NCI-H1417 treated with DMSO at 0.1 percent for 48 hours (cell line): ENCODE measurements around the gene TNS1.

Experiments
- DNase-seq: peaks from one replicate; lab custom pipeline; 2025; lab: John Stamatoyannopoulos, UW

Gene TNS1

GRCh38 chr2:217912098-217913024, 90.4 kb downstream of the TNS1 start:
- no peak for DNase-seq

DNA sequence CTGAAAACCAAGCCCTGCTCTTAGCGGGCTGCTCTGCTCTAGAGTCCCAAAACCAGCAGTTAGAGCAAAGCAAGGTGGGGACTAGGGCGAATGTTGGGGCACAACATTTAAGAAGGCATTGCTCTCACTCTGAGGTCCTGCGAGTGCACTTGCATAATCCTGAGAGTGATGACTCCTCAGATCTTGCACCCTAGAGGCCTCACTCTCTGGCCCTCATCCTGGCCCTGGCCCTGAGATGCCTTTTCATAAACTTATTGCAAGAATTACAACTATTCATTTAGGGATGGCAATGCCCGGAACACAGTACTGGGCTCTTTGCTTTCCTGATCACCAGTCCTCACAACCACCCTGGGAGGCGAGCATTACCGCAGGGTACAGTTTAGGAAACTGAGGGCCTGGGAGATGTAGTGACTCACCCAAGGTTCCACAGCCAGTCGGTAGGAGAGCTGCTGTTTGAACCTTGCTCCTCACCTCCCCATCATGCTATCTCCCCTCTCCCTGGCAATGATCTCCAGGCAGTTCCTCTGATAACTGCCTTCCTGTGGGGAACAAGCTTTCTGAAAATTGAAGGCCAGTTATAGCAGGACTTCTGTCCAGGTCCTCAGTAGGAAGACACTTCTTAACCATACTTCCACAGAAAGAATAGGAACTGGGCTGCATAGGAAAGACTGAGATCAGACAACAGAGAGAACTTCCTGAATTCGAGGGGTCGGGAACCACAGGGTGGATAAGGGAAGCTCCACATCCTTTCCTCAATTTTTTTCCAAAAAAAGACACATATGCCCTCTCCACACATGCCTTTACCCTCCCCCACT, 91.3 kb downstream of the TNS1 start:
- no peak for DNase-seq

GRCh38 chr2:217910875-217911212, 92.0 kb downstream of the TNS1 start:
- no peak for DNase-seq

DNA sequence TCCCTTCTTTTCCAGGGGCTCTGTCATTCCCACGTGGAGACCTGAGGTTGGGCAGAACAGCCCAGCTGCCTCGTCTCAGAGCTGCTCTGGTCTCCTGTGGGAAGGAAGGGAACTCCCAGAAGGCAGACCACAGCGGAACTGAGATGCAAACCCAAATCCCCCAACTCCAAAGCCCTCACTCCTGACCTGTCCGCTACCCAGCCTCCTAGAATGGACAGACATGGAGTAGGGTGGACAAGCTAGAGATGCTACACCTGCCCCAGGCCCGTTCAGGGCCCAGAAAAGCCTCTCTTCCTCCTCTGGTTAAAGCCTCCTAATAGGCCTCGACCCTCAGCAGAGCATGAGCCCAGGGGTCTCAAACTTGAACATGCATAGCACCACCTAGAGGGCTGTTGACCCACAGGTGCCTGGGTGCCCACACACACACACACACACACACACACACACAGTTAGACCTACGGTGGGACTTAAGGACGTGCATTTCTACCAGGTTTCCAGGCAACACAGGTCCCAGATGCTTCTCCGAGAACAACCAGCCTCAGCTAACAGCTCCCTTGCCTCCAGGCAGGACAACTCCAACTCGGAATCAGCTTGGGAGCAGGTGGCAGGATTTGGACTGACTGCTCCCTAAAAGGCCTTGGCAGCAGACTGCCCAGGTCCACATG, 93.5 kb downstream of the TNS1 start:
- DNase-seq, result no peak

DNA sequence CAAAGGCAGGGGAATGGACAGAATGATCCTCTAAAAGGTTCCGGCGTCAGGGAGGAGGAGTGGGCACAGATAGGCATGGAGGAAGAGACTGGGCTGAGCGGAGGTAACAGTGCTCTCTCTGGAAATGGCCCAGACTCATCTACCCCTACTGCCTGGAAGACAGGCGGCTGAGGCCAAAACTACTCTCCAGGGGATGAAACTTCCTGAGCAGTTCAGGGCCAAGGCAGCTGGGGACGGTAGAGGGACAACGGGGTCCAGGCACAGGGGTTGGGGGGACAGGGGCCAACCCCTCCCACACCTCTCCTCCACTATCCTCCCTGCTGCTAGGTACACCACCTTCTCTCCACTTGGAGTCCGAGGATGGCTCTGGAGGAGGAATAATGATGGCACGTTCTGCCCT, 94.3 kb downstream of the TNS1 start:
- no peak for DNase-seq

- DNase-seq, result no peak
These were observed 95.5 kb downstream of the TNS1 start for GRCh38 chr2:217907266-217907665.

GRCh38 chr2:217906798-217907197, 96.0 kb downstream of the TNS1 start:
- no peak for DNase-seq

- DNase-seq, result no peak
These were observed 96.9 kb downstream of the TNS1 start for GRCh38 chr2:217905896-217906295.

DNA sequence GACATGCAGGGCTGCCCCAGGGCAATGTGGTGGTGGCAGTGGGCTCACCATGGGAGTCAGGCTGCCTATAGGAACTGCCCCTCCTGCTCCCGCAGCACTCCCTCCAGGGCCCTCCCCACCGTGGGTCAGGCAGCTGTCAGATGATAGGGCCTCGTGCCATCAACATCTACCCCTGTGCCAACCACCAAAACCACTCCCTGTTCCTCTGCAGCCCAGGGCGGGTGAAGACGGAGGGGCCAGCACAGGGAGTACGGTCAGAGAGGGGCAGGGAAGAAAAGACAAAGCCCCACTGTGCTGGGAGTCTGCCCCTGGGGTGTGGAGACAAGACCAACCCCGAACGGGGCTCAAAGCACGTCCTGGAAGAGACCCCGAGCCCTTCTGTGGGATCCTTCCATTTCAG, 97.4 kb downstream of the TNS1 start:
- no peak for DNase-seq

DNA sequence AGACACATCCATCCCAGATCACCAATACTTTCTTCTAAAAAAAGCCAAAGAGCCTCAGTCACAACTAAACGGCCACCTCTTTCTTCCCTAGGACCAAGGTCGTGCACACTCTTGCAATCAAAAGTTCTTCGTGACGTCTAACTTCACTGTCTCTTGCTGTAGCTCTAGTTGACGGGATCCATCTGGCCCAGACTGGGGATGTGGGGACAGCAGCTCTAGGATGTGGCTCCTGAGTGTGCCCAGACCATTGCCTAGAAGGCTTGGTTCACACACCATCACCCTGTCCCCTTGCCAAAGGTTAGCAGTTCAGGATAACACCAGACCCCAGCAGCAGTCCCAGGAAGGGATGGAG, 98.2 kb downstream of the TNS1 start:
- no peak for DNase-seq

- DNase-seq, result no peak
These were observed 98.8 kb downstream of the TNS1 start for GRCh38 chr2:217903859-217904613.

- no peak for DNase-seq
These were observed 99.5 kb downstream of the TNS1 start for GRCh38 chr2:217903142-217903858.

GRCh38 chr2:217902379-217903141, 100.2 kb downstream of the TNS1 start:
- no peak for DNase-seq

DNA sequence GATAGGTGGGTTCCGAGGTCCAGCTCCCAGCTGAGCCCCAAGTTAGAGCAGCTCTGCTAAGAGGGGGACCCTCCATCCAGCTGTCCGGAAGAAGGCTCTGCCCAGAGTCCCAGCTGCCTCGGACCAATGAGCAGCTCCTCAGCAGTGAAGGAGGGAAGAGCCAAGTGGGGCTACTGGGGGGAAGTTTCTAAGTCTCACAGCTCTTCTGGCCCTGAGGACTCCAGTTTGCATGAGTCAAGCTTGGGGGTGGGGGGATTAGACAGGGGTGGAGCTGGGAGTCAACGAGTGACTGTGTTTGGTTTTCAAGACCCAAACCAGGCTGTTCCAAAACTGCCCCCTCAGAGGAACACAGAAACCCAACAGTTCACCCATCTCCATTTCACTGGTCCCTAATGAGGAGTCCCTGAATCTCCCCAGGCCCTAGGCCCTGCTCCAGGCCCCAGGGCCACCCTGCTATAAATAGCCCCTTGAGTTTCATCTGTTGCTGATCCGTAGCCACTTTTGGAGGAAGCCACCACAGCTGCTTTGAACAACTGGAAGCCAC, 100.9 kb downstream of the TNS1 start:
- DNase-seq, result no peak

- DNase-seq, result no peak
These were observed 101.4 kb downstream of the TNS1 start for GRCh38 chr2:217901400-217901799.

- DNase-seq, result no peak
These were observed 101.9 kb downstream of the TNS1 start for GRCh38 chr2:217900780-217901360.

- no peak for DNase-seq
These were observed 102.6 kb downstream of the TNS1 start for GRCh38 chr2:217900010-217900779.

DNA sequence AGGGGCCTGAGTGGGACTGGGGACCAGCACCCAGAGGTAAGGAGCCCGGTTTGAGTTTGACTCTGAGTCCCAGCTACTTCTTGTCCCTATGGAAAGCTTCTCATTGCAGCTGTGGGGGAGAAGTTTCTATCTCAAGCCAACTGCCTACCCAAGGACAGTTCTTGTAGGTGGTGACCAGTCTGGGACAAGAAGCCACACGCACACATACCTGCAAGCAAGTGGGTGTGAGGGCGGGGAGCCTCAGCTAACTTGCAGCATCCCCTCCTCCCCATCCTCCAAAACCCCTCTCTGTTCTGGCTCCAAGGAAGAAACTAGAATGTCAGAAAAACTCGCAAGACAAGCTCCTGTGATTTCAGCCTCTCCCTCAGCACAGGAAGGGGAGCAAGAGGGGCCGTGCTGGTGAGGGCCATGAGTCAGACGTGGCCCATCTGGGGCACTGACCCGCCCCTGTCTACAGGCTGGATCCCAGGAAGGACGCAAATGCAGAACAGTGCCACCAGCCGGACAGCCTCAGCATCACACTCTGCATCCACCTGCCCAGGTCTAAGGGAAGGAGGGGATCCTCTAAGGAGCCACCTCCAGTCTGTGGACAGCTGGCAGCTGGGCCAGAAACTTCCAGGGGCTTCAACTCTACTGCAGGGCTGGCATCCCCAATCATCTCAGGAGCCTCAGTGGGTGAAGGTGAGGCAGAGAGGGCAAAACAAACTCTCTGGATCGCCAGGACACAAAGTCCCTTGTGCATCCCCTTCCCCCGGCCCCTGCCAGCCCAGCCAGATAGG, 103.4 kb downstream of the TNS1 start:
- DNase-seq, result no peak
